HG03520 (cell line): Measurements from ENCODE around the gene IFT57.

Experiments used
- ATAC-seq: cut with Tn5 transposase; IDR thresholded peaks from one replicate; pipeline ENCODE4 v1.9.1; 2021; ENCODE audit warnings: mild to moderate bottlenecking, moderate library complexity; ENCODE audit not compliant: unreplicated experiment

Gene IFT57

GRCh38 chr3:108219336-108219735 is 2.9 kb downstream of the IFT57 start:
- no peak for ATAC-seq

GRCh38 chr3:108218811-108219210 is 3.4 kb downstream of the IFT57 start:
- ATAC-seq = no peak

- no peak for ATAC-seq
Measured at GRCh38 chr3:108215871-108216270, 6.4 kb downstream of the IFT57 start.

GRCh38 chr3:108209579-108209978 is 12.6 kb downstream of the IFT57 start:
- ATAC-seq = no peak

GRCh38 chr3:108208831-108209230 is 13.4 kb downstream of the IFT57 start:
- ATAC-seq = peak; percentile 94

- no peak for ATAC-seq
Measured at GRCh38 chr3:108202834-108203233, 19.4 kb downstream of the IFT57 start.

- peak; percentile 64 for ATAC-seq
Measured at GRCh38 chr3:108202080-108202479, 20.1 kb downstream of the IFT57 start.

- no peak for ATAC-seq
Measured at GRCh38 chr3:108201258-108201657, 21.0 kb downstream of the IFT57 start.

GRCh38 chr3:108200578-108200977 is 21.6 kb downstream of the IFT57 start:
- ATAC-seq = no peak

- ATAC-seq = no peak
Measured at GRCh38 chr3:108200024-108200423, 22.2 kb downstream of the IFT57 start.

GRCh38 chr3:108191394-108191793 is 30.8 kb downstream of the IFT57 start:
- no peak for ATAC-seq

- ATAC-seq = no peak
Measured at GRCh38 chr3:108190346-108190745, 31.9 kb downstream of the IFT57 start.

- ATAC-seq = no peak
Measured at GRCh38 chr3:108189440-108189839, 32.8 kb downstream of the IFT57 start.

- no peak for ATAC-seq
Measured at GRCh38 chr3:108185536-108185935, 36.7 kb downstream of the IFT57 start.

- ATAC-seq = no peak
Measured at GRCh38 chr3:108184824-108185223, 37.4 kb downstream of the IFT57 start.

GRCh38 chr3:108183971-108184370 is 38.3 kb downstream of the IFT57 start:
- no peak for ATAC-seq

GRCh38 chr3:108183181-108183580 is 39.0 kb downstream of the IFT57 start:
- ATAC-seq = no peak

GRCh38 chr3:108182339-108182738 is 39.9 kb downstream of the IFT57 start:
- no peak for ATAC-seq

- ATAC-seq = no peak
Measured at GRCh38 chr3:108181172-108181571, 41.1 kb downstream of the IFT57 start.

- no peak for ATAC-seq
Measured at GRCh38 chr3:108180194-108180593, 42.0 kb downstream of the IFT57 start.

GRCh38 chr3:108178676-108179075 is 43.5 kb downstream of the IFT57 start:
- ATAC-seq = no peak

- no peak for ATAC-seq
Measured at GRCh38 chr3:108177536-108177935, 44.7 kb downstream of the IFT57 start.

- no peak for ATAC-seq
Measured at GRCh38 chr3:108175352-108175751, 46.9 kb downstream of the IFT57 start.

GRCh38 chr3:108171106-108171505 is 51.1 kb downstream of the IFT57 start:
- no peak for ATAC-seq
